Activated CD8-positive, alpha-beta T cell treated with anti-CD3 and anti-CD28 coated beads for 36 hours (primary cell): ENCODE data around the gene COL5A2. TPM values are rescaled to one million over a fixed set of nuclear protein-coding genes. Genes with fewer than 3 reads are reported as not detected.

Experiments
- ATAC-seq: fragments of 200-7000 bp; cut with Tn5 transposase; one replicate; pipeline ENCODE4 v1.10.0; 2021; ENCODE audit warnings: mild to moderate bottlenecking, moderate library complexity
- CTCF ChIA-PET: fragments of 350-600 bp; sonication (Branson Sonifier 250); formaldehyde crosslinking; loops from one replicate; lab custom pipeline; 2021; ENCODE audit warnings: antibody characterized with exemption; lab: Charles Lee
- POLR2A ChIA-PET: fragments of 350-600 bp; sonication (Branson Sonifier 250); formaldehyde crosslinking; loops from one replicate; lab custom pipeline; 2021; ENCODE audit warnings: antibody characterized with exemption; lab: Charles Lee
- DNase-seq: peaks from one replicate; pipeline ENCODE4 v3.0.0-alpha.2; 2020
- H3K27ac Mint-ChIP-seq: one replicate; pipeline ENCODE4 v1.8.0; 2021; ENCODE audit warnings: mild to moderate bottlenecking, mixed read lengths
- H3K27me3 Mint-ChIP-seq: one replicate; pipeline ENCODE4 v1.8.0; 2021; ENCODE audit warnings: mixed read lengths
- H3K36me3 Mint-ChIP-seq: one replicate; pipeline ENCODE4 v1.8.0; 2021; ENCODE audit warnings: low read depth, mixed read lengths
- H3K4me1 Mint-ChIP-seq: one replicate; pipeline ENCODE4 v1.8.0; 2021; ENCODE audit warnings: low read depth, mixed read lengths
- H3K4me3 Mint-ChIP-seq: one replicate; pipeline ENCODE4 v1.8.0; 2021; ENCODE audit warnings: mild to moderate bottlenecking, moderate library complexity, mixed read lengths
- H3K9me3 Mint-ChIP-seq: one replicate; pipeline ENCODE4 v1.8.0; 2021; ENCODE audit warnings: mixed read lengths
- CTCF ChIP-seq: fragments of 200-600 bp; IDR thresholded peaks from one replicate; pipeline ENCODE4 v1.8.0; 2022; ENCODE audit warnings: antibody characterized with exemption, mild to moderate bottlenecking
- intact Hi-C: fragments of 100-400 bp; cut with micrococcal nuclease; formaldehyde crosslinking; loops from one replicate; pipeline ENCODE4 v1.10.0; 2022
- microRNA-seq: library from miRNA; unstranded; fragments of <30 nt; microRNA quantifications from one replicate; pipeline ENCODE4 v1.2.0, GENCODE V29; 2022; ENCODE audit warnings: borderline microRNAs expressed, borderline replicate concordance
- total RNA-seq, 2 experiments: library from RNA; stranded (reverse); gene quantifications; one replicate each; pipeline ENCODE4 v1.2.3, GENCODE V29; 2021

Gene COL5A2
- total RNA-seq, 2 experiments from 2014 or later = 2.3 to 3.3 TPM

- H3K4me3 Mint-ChIP-seq = no peak overlapping the region
- ATAC-seq = no peak
- no peaks in the 10 kb centered on the region for H3K36me3 Mint-ChIP-seq
- intact Hi-C loops = no loop called here
- H3K27me3 Mint-ChIP-seq = peaks cover 3% of the 10 kb centered on the region
- no peak overlapping the region for H3K27ac Mint-ChIP-seq
- DNase-seq = no peak
- peaks cover 2% of the 10 kb centered on the region for H3K4me1 Mint-ChIP-seq
- no peak for TF ChIP-seq CTCF
- no peaks in the 10 kb centered on the region for H3K9me3 Mint-ChIP-seq
- ChIA-PET POLR2A (no interaction called here), CTCF (interaction anchor here (1.1 to 1.6 kb wide), 3 partner anchors 30 to 460 kb away, joined by 3 to 8 read pairs (median 4); no protein-coding TSS in a partner anchor)
Measured at GRCh38 chr2:188984680-188985079, 194.9 kb downstream of the COL5A2 start.

DNA sequence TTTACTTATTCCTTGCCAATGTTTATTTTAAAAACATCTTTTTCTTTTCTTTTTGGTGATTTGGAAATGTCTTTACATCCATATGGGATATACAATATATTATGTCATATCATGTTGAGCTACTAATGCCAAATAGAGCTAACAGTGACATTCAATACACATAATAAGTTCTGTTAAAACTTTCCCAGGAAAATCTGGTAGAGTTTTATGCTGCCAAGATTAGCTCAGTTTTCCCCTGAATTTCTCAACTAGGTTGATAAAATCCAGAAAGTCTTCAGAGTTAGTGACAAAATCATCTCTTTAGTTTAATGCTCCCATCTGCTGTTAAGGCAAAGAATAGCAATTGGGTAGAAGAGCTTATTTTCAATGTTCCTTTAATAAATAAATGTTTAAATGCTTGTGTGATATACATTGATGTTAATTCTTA lies 195.5 kb downstream of the COL5A2 start:
- CTCF ChIA-PET = interaction anchor here (0.9 to 1.6 kb wide), 5 partner anchors 10 to 459 kb away, joined by 3 to 8 read pairs (median 4); no protein-coding TSS in a partner anchor
- ATAC-seq = no peak

DNA sequence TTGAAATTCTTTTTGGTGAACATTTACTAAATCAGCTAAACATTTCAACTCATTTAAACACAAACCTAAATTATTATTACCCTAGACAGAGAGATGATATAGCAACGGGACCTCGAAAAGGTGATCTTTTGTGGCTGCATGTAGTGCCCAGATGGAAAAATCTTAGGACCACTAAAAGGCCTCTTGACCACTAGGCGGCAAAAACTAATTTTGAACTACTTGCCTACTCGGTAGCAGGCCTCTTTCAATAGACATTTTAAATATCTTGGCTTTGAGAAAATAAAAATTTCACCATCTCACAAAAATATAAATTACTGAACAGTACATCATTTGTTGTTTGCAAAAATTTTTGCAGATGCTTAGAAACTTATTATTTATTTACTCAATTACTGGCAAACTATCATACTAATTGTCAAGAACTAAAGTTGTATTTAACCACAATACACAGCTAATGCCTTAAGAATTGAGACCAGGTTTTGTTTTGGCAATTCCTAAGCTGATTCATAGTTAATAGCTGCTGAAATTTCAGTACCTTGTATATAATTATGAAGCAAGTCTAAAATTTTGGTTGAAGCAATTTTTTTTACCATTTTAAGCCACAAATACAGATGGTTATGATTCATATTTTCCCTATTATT lies 196.0 kb downstream of the COL5A2 start:
- no peak overlapping the region for H3K4me3 Mint-ChIP-seq
- H3K27ac Mint-ChIP-seq = no peak overlapping the region
- TF ChIP-seq CTCF = no peak
- ChIA-PET CTCF (interaction anchor here (0.9 to 1.6 kb wide), 5 partner anchors 11 to 459 kb away, joined by 3 to 8 read pairs (median 4); no protein-coding TSS in a partner anchor), POLR2A (no interaction called here)
- DNase-seq (no peak), ATAC-seq (no peak)
- H3K4me1 Mint-ChIP-seq = peaks cover 12% of the 10 kb centered on the region
- intact Hi-C loops = no loop called here
- H3K36me3 Mint-ChIP-seq = no peaks in the 10 kb centered on the region
- H3K27me3 Mint-ChIP-seq = peaks cover 3% of the 10 kb centered on the region
- H3K9me3 Mint-ChIP-seq = no peaks in the 10 kb centered on the region

More for the DNA sequence above, 195.5 kb downstream of the COL5A2 start:
- TF ChIP-seq CTCF = no peak
- POLR2A ChIA-PET = no interaction called here
- no peak for DNase-seq
- Mint-ChIP-seq H3K4me1 (peaks cover 7% of the 10 kb centered on the region), H3K9me3 (no peaks in the 10 kb centered on the region), H3K36me3 (no peaks in the 10 kb centered on the region), H3K27me3 (peaks cover 3% of the 10 kb centered on the region), H3K4me3 (no peak overlapping the region), H3K27ac (no peak overlapping the region)
- intact Hi-C loops = no loop called here

Small RNA genes within 50 kb of the gene (microRNA-seq; reads per million reads assigned to microRNA genes)
- gene MIR3129 (1.8 reads per million), gene MIR3606 (not detected)

Other genes with a start within 250 kb of the COL5A2 start
- gene COL3A1, start 205.4 kb downstream of the COL5A2 start, total RNA-seq = not detected